T47D (cell line): ENCODE measurements around the gene CD2.

Experiments used
- DNase-seq, 2 experiments: peaks; one replicate each; pipeline versions ENCODE4 v3.0.0 to v3.0.0-alpha.2; 2011 to 2012; ENCODE audit warnings: low read depth in 1 of 2, low spot score in 1 of 2
- JUND ChIP-seq: IDR thresholded peaks from 2 replicates; pipeline ENCODE4 v1.6.1; 2012; ENCODE audit warnings: low read depth
- in situ Hi-C: cut with HindIII; loops from 2 replicates; pipeline ENCODE4 v1.10.0; 2016; ENCODE audit warnings: low sequenced_read_pairs, low pct_unique_long_range_greater_than_20kb

The CD2 gene

DNA sequence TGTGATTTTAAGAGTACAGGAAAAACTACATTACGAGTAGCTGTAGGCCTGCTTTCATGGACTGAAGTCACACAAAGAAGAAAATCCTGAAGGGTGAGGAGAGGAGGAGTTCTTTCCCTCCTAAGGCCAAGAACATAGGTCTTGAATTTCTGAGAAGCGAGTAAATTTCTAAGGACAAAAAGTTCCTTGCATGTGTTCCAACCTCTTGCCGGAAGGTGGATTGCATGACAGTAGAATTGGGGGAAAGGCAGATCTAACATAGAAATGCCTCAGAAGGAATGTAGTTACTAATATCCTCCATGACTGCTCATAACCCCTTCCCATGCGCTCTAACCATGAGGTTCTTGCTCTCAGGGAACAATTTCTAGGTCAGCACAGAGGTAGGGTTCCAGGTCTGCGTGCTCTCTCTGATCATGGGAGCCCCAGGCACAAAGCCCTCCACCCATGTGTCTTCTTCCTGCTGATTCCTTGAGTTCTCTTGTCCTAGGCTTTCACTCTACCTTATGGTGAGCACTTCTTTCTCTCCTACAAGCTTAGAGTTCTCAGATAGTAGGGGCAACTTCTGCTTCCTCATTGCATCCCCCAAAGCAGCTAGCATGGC, 13.7 kb downstream of the CD2 start:
- peak in 1 of 2 experiments; percentile 11 for DNase-seq
- in situ Hi-C loops: no loop called here
- no peak for TF ChIP-seq JUND

DNA sequence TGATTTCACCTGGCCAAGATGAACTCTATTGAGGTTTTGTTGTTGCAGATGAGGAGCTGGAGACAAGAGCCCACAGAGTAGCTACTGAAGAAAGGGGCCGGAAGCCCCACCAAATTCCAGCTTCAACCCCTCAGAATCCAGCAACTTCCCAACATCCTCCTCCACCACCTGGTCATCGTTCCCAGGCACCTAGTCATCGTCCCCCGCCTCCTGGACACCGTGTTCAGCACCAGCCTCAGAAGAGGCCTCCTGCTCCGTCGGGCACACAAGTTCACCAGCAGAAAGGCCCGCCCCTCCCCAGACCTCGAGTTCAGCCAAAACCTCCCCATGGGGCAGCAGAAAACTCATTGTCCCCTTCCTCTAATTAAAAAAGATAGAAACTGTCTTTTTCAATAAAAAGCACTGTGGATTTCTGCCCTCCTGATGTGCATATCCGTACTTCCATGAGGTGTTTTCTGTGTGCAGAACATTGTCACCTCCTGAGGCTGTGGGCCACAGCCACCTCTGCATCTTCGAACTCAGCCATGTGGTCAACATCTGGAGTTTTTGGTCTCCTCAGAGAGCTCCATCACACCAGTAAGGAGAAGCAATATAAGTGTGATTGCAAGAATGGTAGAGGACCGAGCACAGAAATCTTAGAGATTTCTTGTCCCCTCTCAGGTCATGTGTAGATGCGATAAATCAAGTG, 14.3 kb downstream of the CD2 start:
- TF ChIP-seq JUND: no peak
- DNase-seq: no peak
- in situ Hi-C loops: no loop called here

DNA sequence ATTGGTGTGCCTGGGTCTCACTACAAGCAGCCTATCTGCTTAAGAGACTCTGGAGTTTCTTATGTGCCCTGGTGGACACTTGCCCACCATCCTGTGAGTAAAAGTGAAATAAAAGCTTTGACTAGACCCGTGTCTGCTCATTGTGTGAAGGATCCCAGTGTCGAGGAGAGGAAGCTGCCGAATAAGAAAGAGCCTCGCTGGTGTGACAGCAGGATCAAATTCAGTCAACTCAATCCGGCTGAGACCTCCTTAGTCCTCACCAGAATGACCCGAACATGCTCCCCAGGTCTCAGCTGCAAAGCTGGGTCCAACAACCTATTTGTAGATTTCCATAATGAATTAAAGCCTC, 14.8 kb downstream of the CD2 start:
- in situ Hi-C loops: no loop called here
- DNase-seq: no peak
- no peak for TF ChIP-seq JUND

DNA sequence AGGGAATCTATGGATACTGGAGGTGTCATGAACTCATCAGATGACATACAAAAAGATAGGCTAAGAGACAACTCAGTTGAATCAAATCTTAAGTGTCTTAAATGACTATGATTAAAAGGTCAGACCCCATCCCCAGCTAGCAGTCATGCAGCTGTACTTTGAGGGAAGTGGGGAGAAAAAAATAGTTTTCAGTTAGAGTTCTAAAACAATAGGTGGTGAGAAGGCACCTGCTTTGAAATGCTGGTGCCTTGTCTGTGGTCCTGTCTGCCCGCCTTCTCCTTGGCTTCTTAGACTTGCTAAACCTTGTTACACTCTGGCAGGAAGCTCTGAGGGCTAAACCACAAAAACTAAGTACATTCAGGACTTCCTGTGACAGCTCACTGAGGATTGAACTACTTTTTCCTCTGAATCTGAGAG, 15.3 kb downstream of the CD2 start:
- in situ Hi-C loops: no loop called here
- no peak for DNase-seq
- TF ChIP-seq JUND: no peak

DNA sequence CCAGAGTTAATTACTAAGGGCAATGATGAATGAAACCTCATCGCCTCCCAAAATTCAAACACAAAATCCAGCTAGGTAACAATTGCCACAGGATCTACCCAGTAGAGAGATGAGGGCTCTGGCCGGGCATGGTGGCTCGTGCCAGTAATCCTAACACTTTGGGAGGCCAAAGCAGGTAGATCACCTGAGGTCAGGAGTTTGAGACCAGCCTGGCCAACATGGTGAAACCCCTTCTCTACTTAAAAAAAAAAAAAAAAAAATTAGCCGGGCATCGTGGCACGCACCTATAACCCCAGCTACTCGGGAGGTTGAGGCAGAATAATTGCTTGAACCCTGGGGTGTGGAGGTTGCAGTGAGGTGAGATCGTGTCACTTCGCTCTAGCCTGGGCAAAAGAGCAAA, 15.8 kb downstream of the CD2 start:
- no peak for TF ChIP-seq JUND
- in situ Hi-C loops: no loop called here
- DNase-seq: no peak

DNA sequence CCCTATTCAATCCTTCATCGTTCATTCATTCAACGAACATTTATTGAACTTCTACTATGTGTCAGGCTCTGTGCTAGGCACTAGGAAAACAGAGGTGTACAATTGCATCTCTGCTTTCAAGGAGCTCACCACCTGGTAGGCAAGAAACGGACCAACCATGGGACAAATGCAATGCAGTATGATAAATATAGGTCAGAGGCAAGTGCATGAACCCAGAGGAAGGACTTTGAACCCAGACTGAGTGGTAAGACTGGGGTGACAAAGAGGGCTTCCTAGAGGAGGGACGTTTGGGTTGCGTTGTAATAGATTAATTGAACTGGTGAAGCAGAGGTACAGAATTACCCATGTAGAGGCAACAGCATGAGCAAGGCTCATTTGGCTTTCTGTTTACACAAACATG, 16.4 kb downstream of the CD2 start:
- in situ Hi-C loops: no loop called here
- no peak for DNase-seq
- no peak for TF ChIP-seq JUND

DNA sequence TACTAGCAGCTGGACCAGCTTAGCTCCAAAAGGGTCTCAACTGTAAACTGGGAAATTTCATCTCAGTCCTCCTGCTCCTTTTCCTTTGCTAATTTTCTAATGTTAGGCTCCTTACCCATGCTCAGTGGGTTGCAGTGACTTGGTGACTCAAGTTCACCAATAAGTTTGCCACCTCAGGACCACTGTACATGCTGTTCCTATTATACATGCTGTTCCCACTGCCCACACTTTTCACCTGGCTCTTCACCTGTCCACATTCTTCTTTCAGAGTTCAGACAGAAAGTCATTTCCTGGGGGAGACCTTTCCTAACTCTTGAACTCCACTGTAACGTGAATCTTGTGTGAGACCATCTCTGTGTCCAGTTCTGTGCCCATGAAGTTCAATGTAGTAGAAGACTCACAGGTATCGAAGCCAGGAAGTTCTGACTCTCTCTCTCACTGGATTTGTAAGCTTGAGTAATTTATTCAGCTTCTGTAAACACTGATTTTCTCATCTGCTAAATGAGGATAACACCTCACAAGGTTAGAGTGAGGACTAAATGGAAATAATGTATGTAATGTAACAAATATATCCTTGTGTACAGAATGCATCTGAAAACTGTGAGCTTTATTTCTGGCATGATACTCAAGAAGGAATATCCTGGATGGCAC, 17.9 kb downstream of the CD2 start:
- no peak for DNase-seq
- in situ Hi-C loops: no loop called here
- no peak for TF ChIP-seq JUND

DNA sequence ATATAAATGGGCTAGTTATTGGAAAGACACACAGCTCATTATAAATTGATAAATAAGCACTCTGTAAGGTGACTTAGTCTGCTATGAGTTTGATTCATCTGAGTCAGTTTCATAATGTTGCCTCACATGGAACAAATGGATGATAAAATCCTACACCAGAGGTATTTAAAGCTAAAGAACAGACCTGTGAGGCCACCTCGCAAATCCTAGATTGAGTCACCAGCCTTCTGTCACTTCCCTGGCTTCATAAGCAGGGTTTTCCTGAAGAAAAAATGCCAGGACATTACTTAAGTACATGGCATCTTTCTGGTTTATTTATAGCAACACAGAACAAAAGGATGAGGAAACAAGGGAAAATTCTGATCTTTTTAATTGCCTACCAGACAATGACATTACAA, 18.4 kb downstream of the CD2 start:
- in situ Hi-C loops: no loop called here
- no peak for TF ChIP-seq JUND
- peak in 1 of 2 experiments; percentile 5 for DNase-seq

DNA sequence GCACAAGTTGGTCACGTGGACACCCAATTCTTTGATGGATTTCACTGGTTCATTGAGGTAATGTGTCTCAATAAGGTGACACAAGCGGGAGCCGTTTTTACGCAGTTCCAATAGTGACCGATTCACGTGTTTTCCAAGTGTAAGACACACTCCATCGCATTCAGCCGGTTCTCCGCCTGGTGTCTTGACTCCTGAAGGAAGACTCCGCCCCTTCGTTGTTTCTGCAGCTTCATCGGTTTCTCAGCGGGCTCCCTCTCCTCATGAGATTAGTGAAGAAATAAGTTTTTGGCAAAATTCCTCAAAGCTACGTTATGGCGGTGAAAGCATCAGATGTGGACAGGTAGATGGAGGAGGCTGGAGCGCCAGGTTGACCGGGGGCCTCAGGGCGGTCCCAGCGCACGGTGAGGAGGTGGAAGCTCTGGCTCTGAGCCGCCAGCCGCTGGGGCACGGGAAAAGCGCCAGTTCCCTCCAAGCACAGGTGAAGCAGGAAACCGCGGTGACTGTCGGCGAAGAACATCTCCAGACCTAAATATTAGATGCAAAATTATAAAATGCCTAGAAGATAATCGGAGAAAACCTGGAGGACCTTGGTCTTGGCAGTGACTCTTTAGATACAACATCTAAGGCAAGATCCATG, 21.0 kb downstream of the CD2 start:
- no peak for TF ChIP-seq JUND
- no peak for DNase-seq
- in situ Hi-C loops: no loop called here

DNA sequence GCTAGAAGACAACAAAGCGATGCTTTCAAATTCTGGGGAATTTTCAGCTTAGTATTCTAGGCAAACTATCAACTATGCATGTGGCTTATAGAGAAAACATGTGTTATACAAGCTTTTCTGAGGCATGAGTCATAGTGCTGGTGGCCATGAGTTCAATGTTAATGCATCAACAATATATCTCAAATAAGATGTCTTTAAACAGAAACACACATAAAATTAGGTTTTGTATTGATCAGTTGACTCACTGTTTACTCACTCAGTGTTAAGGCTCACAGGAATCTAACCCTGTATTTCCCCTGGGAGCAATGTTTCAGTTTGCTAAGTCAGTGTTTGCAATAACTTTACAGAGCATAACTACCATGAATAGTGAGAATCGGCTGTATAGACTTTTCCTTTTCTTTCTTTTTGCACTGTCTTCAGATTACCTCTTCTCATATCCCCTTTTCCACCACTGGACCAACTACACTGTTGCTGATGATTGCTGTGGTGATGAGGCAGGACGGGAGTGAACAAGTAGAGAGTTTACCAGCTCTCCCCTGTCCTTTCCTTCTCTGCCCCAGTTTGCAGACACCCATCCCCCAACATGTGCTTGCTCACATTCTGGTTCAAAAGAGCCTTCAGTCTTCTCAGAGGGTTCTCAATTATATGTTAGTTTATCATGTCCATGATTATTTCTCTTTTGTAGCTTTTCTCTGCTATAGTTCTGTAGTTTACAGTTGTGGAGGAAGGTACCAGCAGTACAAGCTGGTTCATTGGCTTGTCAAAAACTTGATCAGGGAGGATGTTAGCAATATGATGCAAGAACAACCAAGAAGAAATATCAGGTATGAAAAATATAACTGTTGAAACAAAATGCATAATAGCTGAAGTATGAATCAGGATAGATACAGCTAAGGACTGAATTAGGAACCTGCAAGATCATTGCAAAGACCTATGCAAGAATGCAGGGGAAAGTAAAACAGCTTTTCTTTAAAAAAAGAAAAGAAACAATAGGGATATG, 23.9 kb downstream of the CD2 start:
- 0 out of 2 replicates have a peak, but pooled peaks have one; percentile 39 for TF ChIP-seq JUND
- peak in 1 of 2 experiments; percentile 5 for DNase-seq
- in situ Hi-C loops: no loop called here

DNA sequence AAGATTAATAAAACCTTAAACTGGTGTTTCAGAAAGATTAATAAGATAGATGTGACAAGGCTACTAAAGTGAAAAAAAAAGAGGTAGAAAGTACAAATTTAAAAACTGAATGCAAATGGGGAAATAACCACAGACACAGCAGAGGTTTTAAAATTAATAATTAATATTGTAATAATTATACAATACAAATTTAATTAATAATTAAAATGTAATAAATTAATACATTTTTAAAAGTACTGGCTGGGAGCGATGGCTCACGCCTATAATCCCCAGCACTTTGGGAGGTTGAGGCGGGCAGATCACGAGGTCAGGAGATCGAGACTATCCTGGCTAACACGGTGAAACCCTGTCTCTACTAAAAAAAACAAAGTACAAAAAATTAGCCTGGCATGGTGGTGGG, 26.8 kb downstream of the CD2 start:
- TF ChIP-seq JUND: no peak
- no peak for DNase-seq
- in situ Hi-C loops: no loop called here

DNA sequence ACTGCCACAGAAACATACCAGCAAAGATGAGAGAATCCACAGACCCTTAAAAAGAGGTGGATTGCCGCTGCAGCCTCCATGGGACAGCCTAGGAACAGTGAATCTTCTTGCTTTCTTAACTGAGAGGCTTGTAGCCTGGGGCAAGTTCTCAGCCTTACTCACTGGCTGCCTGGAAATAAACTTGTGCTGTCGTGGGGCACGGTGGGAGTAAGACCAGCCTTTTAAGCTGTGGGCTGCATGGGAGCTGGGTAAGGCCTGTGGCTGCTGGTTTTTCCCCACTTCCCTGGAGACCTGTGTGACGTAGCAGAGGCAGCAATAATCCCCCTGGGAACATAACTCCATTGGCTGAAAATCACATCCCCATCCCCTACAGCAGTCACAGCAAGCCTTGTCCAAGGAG, 30.8 kb downstream of the CD2 start:
- in situ Hi-C loops: no loop called here
- TF ChIP-seq JUND: no peak

More for the DNA sequence above, 30.8 kb downstream of the CD2 start:
- no peak for DNase-seq
